ENCODE results near the gene TPD52L2. TPM values are rescaled to one million over a fixed set of nuclear protein-coding genes. Genes with fewer than 3 reads are reported as not detected.

Gene TPD52L2
- total RNA-seq, 1 experiment from 2014 or later: 149 TPM

DNA sequence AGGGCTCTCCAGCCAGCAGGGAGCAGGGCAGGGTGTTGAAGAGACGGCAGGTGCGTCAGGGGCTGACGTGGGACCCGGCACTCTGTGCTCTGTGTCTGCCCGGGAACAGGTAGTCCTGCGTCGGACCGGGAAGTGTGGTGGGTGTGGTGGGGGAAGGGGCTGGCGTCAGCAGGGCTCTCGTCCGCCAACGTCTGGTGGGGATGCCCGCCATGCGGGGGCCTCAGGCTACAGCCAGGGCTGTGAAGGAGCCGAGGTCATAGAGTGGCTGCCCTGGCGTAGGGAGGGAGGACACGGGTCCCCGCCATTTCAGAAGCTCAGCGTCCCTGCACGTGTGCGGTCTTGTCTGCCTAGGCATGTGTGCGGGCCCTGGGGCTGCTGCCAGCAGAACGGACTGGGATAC, 55.2 kb downstream of the TPD52L2 start:
- no peaks in the 10 kb centered on the region for H3K9me2 ChIP-seq (ENCODE audit: insufficient read depth)
- H2AFZ ChIP-seq: no peak overlapping the region
- ChIA-PET POLR2A (ENCODE audit: unreplicated experiment) (no interaction called here), CTCF (no interaction called here)
- H3K9me3 ChIP-seq (ENCODE audit: insufficient read depth, low read depth): no peaks in the 10 kb centered on the region
- H3K4me3 ChIP-seq: no peak overlapping the region
- H3K4me2 ChIP-seq: no peak overlapping the region
- no TSS peak for BruUV-seq (replicated peaks)
- H3F3A ChIP-seq (ENCODE audit: insufficient read depth, low read depth): peaks cover 20% of the 10 kb centered on the region
- H3K27ac ChIP-seq: no peak overlapping the region
- TF ChIP-seq EZH2 (IDR thresholded peaks at IDR 0.05; ENCODE audit: low read depth): no peak
- TF ChIP-seq, protein P1, sequence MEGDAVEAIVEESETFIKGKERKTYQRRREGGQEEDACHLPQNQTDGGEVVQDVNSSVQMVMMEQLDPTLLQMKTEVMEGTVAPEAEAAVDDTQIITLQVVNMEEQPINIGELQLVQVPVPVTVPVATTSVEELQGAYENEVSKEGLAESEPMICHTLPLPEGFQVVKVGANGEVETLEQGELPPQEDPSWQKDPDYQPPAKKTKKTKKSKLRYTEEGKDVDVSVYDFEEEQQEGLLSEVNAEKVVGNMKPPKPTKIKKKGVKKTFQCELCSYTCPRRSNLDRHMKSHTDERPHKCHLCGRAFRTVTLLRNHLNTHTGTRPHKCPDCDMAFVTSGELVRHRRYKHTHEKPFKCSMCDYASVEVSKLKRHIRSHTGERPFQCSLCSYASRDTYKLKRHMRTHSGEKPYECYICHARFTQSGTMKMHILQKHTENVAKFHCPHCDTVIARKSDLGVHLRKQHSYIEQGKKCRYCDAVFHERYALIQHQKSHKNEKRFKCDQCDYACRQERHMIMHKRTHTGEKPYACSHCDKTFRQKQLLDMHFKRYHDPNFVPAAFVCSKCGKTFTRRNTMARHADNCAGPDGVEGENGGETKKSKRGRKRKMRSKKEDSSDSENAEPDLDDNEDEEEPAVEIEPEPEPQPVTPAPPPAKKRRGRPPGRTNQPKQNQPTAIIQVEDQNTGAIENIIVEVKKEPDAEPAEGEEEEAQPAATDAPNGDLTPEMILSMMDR (conservative IDR thresholded peaks at IDR 0.05): no peak
- no peak for DNase-seq
- intact Hi-C loops (cut with micrococcal nuclease; ENCODE audit: unreplicated experiment): no loop called here
- no peaks in the 10 kb centered on the region for H3K27me3 ChIP-seq (ENCODE audit: insufficient read depth, low read depth)
- peaks cover 51% of the 10 kb centered on the region for H4K20me1 ChIP-seq (ENCODE audit: insufficient read depth)
- no peaks in the 10 kb centered on the region for H3K4me1 ChIP-seq (replicated peaks; ENCODE audit: insufficient read depth)
- H3K79me2 ChIP-seq (ENCODE audit: low read depth): peaks cover 43% of the 10 kb centered on the region
- H3K36me3 ChIP-seq (ENCODE audit: low read depth): peaks cover 13% of the 10 kb centered on the region

DNA sequence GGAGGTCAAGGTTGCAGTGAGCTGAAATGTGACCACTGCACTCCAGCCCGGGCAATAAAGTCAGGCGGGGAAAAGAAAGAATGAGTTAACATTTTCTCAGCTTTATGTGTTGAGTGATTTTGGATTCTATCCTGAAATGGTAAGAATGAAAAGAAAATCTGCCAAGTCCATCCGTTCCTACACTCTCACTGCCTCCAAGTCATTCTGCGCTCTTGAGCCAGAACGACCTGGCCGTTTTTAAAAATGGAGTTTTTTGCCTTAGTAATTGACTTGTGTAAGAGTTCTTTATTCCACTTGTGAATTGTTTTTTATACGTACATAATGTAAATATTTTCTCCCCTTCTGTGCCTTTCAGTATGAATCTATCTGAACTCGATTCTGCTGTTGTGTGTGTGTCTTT, 58.6 kb downstream of the TPD52L2 start:
- Histone ChIP-seq H4K20me1 (ENCODE audit: insufficient read depth) (peaks cover 34% of the 10 kb centered on the region), H3K4me3 (no peak overlapping the region), H3K27me3 (ENCODE audit: insufficient read depth, low read depth) (no peaks in the 10 kb centered on the region), H3K36me3 (ENCODE audit: low read depth) (peaks cover 19% of the 10 kb centered on the region), H3K79me2 (ENCODE audit: low read depth) (peaks cover 20% of the 10 kb centered on the region), H2AFZ (no peak overlapping the region), H3K9me3 (ENCODE audit: insufficient read depth, low read depth) (no peaks in the 10 kb centered on the region), H3K4me1 (replicated peaks; ENCODE audit: insufficient read depth) (no peaks in the 10 kb centered on the region), H3F3A (ENCODE audit: insufficient read depth, low read depth) (peaks cover 6% of the 10 kb centered on the region; the same call in 1 of the 2 replicates), H3K4me2 (no peak overlapping the region), H3K27ac (no peak overlapping the region), H3K9me2 (ENCODE audit: insufficient read depth) (no peaks in the 10 kb centered on the region)
- no peak for DNase-seq
- TF ChIP-seq, protein P1 (conservative IDR thresholded peaks at IDR 0.05): no peak
- no peak for TF ChIP-seq EZH2 (IDR thresholded peaks at IDR 0.05; ENCODE audit: low read depth)
- ChIA-PET CTCF (no interaction called here), POLR2A (ENCODE audit: unreplicated experiment) (no interaction called here)
- intact Hi-C loops (cut with micrococcal nuclease; ENCODE audit: unreplicated experiment): no loop called here
- BruUV-seq (replicated peaks): no TSS peak

DNA sequence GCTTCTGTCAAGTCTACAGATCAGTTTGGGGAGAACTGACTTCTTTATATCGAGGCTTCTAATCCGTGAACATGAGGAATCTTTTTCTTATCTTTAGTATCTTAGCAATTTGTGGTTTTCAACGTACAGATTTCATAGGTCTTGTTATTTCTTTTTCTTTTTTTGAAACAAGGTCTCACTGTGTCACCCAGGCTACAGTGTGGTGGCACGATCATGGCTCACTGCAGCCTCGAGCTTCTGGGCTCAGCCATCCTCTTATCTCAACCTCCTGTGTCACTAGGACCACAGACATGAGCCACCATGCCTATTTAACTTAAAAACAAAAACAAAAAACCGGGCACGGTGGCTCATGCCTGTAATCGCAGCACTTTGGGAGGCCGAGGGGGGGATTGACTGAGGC, 59.2 kb downstream of the TPD52L2 start:
- no peak overlapping the region for H2AFZ ChIP-seq
- no peak overlapping the region for H3K4me3 ChIP-seq
- BruUV-seq (replicated peaks): no TSS peak
- peaks cover 17% of the 10 kb centered on the region for H3K36me3 ChIP-seq (ENCODE audit: low read depth)
- no peaks in the 10 kb centered on the region for H3K27me3 ChIP-seq (ENCODE audit: insufficient read depth, low read depth)
- H4K20me1 ChIP-seq (ENCODE audit: insufficient read depth): peaks cover 34% of the 10 kb centered on the region
- no peaks in the 10 kb centered on the region for H3K9me2 ChIP-seq (ENCODE audit: insufficient read depth)
- no peak overlapping the region for H3K4me2 ChIP-seq
- no peak for DNase-seq
- ChIA-PET POLR2A (ENCODE audit: unreplicated experiment) (no interaction called here), CTCF (no interaction called here)
- H3K9me3 ChIP-seq (ENCODE audit: insufficient read depth, low read depth): no peaks in the 10 kb centered on the region
- no peaks in the 10 kb centered on the region for H3K4me1 ChIP-seq (replicated peaks; ENCODE audit: insufficient read depth)
- TF ChIP-seq, protein P1 (conservative IDR thresholded peaks at IDR 0.05): no peak
- no peak for TF ChIP-seq EZH2 (IDR thresholded peaks at IDR 0.05; ENCODE audit: low read depth)
- H3K27ac ChIP-seq: no peak overlapping the region
- peaks cover 6% of the 10 kb centered on the region; the same call in 1 of the 2 replicates for H3F3A ChIP-seq (ENCODE audit: insufficient read depth, low read depth)
- peaks cover 20% of the 10 kb centered on the region; the same call in 1 of the 2 replicates for H3K79me2 ChIP-seq (ENCODE audit: low read depth)
- intact Hi-C loops (cut with micrococcal nuclease; ENCODE audit: unreplicated experiment): no loop called here
